ENCODE data around the gene STAMBPL1.

DNA sequence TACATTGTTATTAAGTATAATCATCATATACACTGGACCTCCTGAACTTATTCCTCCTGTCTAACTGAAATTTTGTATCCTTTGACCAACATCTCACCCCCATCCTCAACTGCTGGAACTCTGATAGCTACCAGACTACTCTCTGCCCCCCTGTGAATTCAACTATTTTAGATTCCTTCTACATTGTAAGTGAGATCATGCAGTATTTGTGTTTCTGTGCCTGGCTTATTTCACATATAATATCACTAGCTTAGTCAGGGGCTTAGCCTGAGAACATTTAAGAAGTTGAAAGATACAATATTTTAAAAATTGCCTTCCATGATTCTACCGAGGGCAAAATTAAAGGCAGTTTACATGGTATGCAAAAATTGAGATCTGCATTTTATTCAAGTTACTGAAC is 26.9 kb downstream of the STAMBPL1 start:
- TF ChIP-seq BHLHE40 (IDR thresholded peaks at IDR 0.05; ENCODE audit: borderline replicate concordance): no peak
- TF ChIP-seq SP1 (IDR thresholded peaks at IDR 0.05): no peak
- no peak for TF ChIP-seq NFRKB (IDR thresholded peaks at IDR 0.05)
- TF ChIP-seq TARDBP (IDR thresholded peaks at IDR 0.05): no peak
- TF ChIP-seq LEF1 (IDR thresholded peaks at IDR 0.05; ENCODE audit: borderline replicate concordance): no peak
- TF ChIP-seq ZNF384 (IDR thresholded peaks at IDR 0.05): no peak
- TF ChIP-seq FOXM1 (IDR thresholded peaks at IDR 0.05; ENCODE audit: borderline replicate concordance): no peak
- no peak for TF ChIP-seq L3MBTL2 (conservative IDR thresholded peaks at IDR 0.05)
- no peak for TF ChIP-seq FOXK2 (IDR thresholded peaks at IDR 0.05)
- TF ChIP-seq ELF4 (IDR thresholded peaks at IDR 0.05): no peak
- TF ChIP-seq CTBP1 (IDR thresholded peaks at IDR 0.05; ENCODE audit: borderline replicate concordance): no peak
- TF ChIP-seq, protein P1, sequence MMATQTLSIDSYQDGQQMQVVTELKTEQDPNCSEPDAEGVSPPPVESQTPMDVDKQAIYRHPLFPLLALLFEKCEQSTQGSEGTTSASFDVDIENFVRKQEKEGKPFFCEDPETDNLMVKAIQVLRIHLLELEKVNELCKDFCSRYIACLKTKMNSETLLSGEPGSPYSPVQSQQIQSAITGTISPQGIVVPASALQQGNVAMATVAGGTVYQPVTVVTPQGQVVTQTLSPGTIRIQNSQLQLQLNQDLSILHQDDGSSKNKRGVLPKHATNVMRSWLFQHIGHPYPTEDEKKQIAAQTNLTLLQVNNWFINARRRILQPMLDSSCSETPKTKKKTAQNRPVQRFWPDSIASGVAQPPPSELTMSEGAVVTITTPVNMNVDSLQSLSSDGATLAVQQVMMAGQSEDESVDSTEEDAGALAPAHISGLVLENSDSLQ (IDR thresholded peaks at IDR 0.05): no peak
- no peak for TF ChIP-seq SUZ12 (IDR thresholded peaks at IDR 0.05)
- no peak for TF ChIP-seq ARNT (IDR thresholded peaks at IDR 0.05)
